HG02759 (cell line): ENCODE results near the gene RNF7.
"Not testable (repeated sequence)": the region's sequence is repeated elsewhere in the genome, so short reads cannot be mapped to it uniquely, and the experiment has no call there.

ENCODE experiments used
- ATAC-seq: cut with Tn5 transposase; IDR thresholded peaks from one replicate; pipeline ENCODE4 v1.9.1; 2021; ENCODE audit warnings: mild to moderate bottlenecking, moderate library complexity; ENCODE audit not compliant: unreplicated experiment

RNF7 gene

DNA sequence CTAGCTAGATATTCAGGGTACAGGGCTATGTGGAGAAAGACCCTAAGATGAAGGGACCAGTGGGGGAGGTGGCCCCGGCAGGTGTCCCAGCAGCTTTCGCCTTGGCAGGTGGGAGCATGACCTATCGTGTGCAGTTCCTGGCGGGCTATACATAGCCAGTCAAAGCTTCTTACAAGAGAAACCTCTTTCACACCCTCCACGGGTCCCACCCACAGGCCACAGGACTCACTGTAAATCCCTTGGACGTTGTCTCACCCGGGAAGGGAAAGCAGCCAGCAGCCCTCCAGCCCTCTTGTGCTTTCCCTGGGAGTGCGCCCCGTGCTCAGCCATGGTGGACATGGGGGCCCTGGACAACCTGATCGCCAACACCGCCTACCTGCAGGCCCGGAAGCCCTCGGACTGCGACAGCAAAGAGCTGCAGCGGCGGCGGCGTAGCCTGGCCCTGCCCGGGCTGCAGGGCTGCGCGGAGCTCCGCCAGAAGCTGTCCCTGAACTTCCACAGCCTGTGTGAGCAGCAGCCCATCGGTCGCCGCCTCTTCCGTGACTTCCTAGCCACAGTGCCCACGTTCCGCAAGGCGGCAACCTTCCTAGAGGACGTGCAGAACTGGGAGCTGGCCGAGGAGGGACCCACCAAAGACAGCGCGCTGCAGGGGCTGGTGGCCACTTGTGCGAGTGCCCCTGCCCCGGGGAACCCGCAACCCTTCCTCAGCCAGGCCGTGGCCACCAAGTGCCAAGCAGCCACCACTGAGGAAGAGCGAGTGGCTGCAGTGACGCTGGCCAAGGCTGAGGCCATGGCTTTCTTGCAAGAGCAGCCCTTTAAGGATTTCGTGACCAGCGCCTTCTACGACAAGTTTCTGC is 40.1 kb downstream of the RNF7 start:
- no peak for ATAC-seq

DNA sequence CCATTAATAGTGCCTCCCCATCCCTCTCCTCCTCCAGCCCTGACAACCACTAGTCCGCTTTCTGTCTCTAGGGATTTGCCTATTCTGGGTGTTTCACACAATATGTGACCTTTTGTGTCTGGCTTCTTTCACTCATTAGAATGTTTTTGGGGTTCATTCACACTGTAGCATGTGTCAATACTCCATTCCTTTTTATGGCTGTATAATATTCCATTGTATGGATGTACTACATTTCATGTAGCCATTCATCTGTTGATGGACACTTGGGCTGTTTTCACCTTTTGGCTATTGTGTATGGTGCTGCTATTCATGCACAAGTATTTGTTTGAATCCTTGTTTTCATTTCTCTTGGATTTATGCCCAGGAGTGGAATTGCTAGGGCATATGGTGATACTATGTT is 41.6 kb downstream of the RNF7 start:
- no peak for ATAC-seq

DNA sequence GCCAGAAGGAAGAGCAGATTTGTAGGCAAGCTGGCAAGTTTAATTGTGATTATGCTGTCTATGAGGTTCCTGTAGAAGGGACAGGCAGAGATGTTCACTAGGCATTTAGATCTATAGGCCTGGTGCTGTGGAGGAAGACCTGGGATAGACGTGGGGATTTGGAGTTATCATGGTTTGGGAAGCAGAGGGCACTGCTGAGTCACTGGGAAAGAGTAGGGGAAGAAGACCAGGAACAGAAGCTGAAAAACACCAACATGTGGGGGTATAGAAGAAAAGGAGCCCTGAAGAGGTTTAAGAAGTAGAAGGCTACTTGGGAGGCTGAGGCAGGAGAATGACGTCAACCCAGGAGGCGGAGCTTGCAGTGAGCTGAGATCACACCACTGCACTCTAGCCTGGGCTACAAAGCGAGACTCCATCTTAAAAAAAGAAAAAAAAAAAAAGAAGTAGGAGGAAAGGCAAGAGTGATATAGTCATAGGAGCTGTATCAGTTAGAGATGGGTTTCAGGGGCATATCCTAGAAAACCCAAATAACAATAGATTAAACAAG is 44.4 kb downstream of the RNF7 start:
- no peak for ATAC-seq

DNA sequence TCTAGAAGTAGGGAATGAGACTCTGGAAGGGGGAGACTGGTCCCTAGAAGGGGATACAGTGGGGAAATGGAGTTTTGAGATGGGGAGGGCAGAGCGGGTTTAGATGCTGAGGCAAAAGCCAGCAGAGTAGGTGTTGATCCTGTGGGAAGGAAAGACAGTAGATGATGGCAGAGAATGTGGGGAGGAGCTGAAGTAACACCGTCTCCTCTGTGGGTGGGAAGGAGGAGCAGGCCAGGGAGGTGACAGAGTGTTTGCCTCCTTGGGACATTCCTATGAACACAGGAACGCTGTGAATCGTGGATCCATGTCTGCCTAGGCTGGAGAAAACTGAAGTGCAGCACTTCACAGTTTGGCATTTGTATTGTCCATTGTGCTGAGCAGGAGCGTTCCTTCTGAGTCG is 45.5 kb downstream of the RNF7 start:
- ATAC-seq, result no peak

DNA sequence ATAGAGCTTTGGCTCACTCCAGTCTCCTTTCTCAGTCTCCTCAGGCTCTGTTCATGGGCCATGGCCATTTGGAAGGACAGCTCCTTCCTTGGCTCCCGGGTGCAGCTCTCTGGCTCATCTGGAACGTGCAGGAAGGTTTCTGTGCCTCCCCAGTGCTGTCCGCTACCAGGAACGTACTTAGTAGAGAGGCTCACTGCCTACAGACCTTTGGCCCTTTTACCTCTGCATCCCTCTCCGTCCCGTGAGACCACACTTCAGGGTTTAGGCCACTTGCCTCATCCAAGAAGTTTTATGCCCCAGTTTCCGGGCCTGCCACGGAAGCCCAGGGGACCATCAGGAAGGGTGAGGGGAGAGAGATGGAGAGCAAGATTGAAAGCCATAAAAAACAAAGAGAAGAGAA is 46.0 kb downstream of the RNF7 start:
- no peak for ATAC-seq

DNA sequence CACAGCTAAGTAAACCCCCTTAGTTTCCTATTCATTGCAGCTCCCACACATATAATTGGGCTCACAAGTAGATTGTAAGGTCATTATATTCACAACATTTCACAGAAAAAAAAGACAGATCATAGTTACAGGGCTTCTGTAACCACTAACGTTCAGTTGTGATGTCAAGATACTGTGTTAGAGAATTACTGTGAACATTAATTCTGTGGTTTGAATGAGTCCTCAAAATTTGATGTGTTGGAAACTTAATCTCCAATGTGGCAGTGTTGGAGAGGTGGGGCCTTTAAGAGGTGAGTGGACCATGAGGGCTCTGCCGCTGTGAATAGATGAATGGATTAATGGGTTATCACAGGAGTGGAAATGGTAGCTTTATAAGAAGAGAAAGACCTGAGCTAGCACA is 46.4 kb downstream of the RNF7 start:
- no peak for ATAC-seq

DNA sequence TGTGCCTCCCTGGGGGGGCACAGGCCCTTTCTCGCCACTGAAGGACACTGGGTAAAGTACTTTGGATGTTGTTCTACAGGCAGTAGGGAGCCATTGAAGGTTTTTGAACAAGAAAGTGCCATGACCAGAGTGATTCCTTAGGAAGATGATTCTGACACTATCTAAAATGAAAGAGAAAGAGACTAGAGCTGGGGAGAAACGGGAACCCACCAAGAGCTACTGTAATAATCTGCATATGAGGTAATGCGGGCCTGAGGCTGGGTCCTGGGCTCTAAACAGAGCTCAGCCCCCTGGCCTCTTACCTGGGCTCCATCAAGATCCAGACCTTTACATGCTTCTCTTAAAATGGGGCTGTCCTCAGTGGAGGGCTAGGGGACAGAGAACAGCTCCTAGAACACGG is 50.1 kb downstream of the RNF7 start:
- no peak for ATAC-seq

DNA sequence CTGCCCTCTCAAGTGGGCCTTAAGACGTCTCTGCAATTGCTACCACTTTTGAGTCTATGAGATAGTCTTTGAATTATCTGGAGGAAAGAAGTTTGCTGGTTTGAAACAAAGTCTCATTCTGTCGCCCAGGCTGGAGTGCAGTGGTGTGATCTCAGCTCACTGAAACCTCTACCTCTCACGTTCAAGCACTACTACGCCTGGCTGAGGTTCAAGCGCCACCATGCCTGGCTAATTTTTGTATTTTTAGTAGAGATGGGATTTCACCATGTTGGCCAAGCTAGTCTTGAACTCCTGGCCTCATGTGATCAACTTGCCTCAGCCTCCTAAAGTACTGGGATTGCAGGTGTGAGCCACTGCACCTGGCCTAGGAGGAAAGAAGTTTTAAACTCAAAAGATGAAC is 50.7 kb downstream of the RNF7 start:
- ATAC-seq, result not testable (repeated sequence)

DNA sequence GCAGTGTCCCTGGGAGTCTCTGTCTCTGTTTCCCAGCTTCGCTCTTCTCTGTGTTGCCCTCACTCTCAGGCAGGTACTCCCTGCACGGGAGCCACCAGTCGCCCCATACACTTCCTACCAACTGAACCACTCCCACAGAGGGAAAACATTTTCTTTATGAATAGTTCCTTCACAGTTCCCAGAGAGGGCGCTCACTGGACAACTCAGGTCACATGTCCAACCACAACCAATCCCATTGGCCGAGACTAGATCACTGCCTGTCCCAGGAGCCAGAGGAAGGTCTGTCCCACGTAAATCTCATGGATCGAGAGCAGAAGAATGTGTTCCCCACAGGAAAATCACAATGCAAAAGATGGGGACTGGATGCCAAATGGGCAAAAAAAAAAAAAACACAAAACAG is 51.2 kb downstream of the RNF7 start:
- ATAC-seq, result no peak

DNA sequence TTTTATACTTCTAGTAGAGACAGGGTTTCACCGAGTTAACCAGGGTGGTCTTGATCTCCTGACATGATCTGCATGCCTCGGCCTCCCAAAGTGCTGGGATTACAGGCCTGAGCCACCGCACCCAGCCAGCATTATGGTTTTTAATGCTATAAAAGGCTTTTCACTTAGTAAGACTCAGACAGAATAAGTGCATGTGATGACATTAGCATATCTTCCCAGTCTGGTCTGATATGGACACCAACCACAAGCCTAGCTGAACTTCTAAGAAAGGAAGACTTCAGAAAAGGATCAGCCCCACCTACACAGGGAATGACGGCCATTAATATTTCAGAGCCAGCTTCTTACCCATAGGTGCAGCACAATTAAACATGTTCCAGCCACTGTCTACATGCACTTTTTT is 52.1 kb downstream of the RNF7 start:
- no peak for ATAC-seq

DNA sequence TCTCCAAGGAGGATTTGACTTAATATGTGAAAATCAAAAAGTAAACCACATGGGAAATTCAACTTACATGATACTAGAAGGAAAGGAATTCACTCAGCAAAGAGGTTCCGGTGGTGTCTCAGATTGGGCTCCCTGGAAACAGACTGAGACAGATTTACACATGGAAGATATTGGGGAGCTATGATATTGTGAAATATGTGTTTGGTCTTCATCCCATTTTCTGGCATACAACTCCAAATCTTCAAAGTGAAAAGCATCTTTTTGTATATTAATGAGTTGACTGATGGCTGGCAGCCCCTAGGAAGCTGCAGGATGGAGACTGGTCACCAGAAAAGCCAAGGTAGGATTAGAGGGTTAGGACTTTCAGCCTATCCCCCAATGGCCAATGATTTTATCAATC is 54.4 kb downstream of the RNF7 start:
- no peak for ATAC-seq

DNA sequence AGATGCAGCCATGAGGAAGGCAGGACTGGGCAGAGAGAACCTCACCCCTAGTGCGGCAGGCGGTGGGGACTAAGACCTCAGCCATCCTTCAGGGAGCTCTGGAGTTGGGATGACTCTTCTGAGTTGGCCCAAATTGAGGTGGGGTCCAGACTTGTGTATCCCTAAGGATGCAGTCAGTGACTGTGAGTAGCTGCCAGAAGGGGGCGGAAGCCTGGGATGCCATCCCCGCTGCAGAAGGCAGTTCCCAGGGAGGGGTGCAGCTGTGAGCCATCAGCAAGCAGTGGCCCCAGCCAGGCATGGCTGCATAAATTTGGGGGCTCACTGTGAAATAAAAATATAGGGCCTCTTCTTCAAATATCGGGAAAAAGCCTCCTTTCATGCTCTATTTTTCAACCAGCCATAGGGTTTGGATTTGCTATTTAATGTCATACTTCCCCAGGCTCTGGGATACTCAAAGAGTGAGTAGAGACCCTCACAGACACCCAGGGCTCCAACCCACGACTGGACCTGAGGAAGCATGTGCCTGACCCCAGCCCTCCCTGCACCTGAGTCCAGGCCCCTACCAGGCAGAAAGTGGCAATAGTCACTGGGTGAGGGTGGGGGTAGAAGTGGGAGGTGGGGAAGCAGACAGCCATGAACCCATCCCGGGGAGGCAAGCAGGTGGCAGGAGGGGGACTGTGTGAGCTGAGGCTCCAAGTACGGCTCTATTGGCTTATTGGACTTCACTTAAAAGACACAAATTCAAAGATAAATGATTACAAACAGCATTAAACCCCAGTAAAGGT is 55.6 kb downstream of the RNF7 start:
- no peak for ATAC-seq

DNA sequence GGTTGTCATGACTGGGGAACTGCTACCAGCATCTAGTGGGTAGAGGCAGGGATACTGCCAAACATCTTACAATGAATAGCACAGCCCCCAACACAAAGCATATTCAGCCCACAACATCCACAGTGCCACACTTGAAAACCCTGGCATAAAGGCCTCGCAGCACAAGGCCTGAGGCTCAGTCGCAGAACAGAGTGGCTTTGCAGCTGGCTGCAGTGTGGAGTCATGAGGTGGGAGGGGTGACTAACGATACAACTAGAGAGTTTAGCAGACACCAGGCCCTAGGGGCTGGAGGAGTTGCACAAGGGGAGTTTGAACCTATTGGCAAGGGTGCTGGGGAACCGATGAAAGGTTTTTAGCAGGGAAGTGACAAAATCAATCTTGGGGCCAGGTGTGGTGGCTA is 57.2 kb downstream of the RNF7 start:
- ATAC-seq, result no peak

DNA sequence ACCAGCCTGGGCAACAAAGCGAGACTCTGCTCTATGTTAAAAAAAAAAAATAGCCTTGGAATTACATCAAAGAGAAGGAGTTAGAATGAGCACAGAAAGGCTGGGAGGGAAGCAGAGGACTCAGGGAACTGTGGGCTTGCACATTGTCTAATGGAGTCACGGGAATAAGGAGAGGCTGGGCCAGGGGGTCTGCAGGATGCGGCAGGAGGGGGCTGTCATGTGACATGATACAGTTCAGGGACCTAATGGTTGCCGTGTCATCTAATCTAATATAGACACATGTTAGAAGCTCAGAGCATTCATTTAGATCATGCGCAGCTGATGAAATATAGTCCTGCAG is 57.6 kb downstream of the RNF7 start:
- no peak for ATAC-seq

DNA sequence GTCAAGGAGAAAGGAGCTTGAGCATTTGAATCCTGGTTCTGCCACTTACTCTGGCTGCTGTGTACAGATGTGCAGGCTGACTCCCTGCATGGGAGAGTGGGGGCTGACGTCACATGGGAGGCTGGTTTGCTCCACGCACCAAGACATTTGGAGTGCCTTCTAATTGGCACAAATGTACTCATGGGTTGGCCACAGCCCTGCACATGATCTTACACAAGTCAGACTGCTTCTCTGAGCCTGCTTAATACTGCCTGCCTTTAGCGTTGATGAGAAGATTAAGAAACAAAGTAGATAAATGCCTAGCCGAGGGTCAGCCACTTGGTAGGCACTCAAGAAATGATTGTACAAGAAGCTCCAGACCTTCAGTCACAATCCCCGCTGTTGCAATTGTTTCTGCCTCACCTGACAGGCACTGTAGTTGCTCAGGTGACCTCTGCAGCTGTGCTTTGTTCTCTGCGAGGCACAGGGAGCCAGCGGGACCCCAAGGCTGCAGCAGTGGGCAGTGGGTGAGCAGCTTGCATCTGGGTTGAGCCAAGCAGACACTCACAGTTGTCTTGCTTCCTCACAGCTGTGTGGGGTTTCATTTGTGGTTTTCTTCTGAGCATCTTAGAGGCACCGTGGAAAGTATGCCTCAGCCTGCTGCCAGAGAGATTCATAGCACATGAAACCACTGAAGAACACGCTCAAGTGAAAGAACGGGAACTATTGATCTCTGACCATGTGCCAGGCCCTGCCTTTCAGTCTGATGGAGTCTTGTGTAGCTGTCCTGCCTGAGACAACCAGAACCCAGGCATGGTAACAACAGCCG is 58.2 kb downstream of the RNF7 start:
- peak; percentile 97 for ATAC-seq
